Stimulated activated naive CD8-positive, alpha-beta T cell treated with anti-CD3 and anti-CD28 coated beads, Interleukin-15, amount 100 ng/mL, for 72 hours (primary cell): ENCODE data around the gene CDHR3.
A peak's percentile ranks its signal among the peaks of the same experiment; 100 is the strongest.
"Not testable (repeated sequence)": the region's sequence is repeated elsewhere in the genome, so short reads cannot be mapped to it uniquely, and the experiment has no call there.

Experiments
- ATAC-seq: fragments of 150-1000 bp; cut with Tn5 transposase; 2 replicates; pipeline ENCODE4 v1.10.0; 2021; ENCODE audit warnings: mild to moderate bottlenecking, moderate library complexity
- DNase-seq, 2 donors: peaks; one replicate each; pipeline ENCODE4 v3.0.0; 2021 to 2022
- H3K27ac Mint-ChIP-seq, 2 donors: one replicate each; pipeline ENCODE4 v1.8.0; 2022; ENCODE audit warnings: mild to moderate bottlenecking in 2 of 2, mixed read lengths in 2 of 2, moderate library complexity in 2 of 2
- H3K27me3 Mint-ChIP-seq: one replicate; pipeline ENCODE4 v1.8.0; 2022; ENCODE audit warnings: mixed read lengths
- H3K4me1 Mint-ChIP-seq: one replicate; pipeline ENCODE4 v1.8.0; 2022; ENCODE audit warnings: mild to moderate bottlenecking, mixed read lengths
- H3K4me3 Mint-ChIP-seq, 2 donors: one replicate each; pipeline ENCODE4 v1.8.0; 2022; ENCODE audit warnings: mild to moderate bottlenecking in 2 of 2, mixed read lengths in 2 of 2, moderate library complexity in 1 of 2
- H3K9me3 Mint-ChIP-seq, 2 donors: one replicate each; pipeline ENCODE4 v1.8.0; 2022; ENCODE audit warnings: mixed read lengths in 2 of 2

CDHR3 gene

DNA sequence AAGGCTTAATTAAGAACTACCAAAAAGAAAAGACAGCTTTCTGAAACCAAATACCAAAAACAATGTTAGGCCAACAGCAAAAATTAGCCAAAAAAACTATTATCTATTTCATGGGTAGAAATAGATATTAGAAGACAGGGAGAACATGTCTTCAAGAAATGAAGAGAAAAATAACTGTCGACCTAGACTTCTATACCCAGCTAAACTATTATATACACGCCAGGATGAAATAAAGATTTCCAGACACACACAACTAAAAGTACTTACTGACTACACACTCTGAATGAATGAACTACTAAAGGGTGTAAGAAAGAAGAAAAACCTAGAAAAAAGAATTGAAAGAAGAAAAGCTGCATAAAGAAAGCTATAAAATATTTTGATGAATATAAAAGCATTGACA is 11.5 kb upstream of the CDHR3 start:
- DNase-seq (no peak), ATAC-seq (no peak)
- Mint-ChIP-seq H3K27me3 (peaks cover 7% of the 10 kb centered on the region), H3K4me1 (no peaks in the 10 kb centered on the region), H3K27ac (no peak overlapping the region), H3K4me3 (no peak overlapping the region), H3K9me3 (peaks cover 12 to 21% of the 10 kb centered on the region in 2 donors)

DNA sequence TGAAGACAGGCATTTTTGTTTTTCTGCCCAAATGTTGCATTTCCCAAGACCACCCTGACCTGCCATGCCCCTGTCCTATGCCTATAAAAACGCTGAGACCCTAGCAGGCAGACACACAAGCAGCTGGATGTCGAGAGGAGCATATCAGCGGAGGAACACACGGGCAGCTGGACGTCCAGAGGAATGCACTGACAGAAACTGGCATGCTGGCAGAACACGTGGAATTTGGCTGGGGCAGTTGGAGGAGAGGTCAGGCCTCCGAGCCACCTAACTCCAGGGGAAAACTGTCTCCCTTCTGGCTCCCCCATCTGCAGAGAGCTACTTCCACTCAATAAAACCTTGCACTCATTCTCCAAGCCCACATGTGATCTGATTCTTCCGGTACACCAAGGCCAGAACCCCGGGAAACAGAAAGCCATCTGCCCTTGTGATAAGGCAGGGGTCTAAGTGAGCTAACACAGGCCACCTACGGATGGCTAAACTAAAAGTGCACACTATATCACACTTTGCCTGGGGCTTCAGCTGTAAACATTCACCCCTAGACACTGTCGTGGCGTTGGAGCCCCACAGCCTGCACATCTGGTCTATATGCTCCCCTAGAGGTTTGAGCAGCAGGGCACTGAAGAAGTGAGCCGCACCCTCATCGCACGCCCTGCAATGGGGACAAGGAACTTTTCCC is 10.0 kb upstream of the CDHR3 start:
- ATAC-seq (no peak), DNase-seq (no peak)
- Mint-ChIP-seq H3K4me3 (no peak overlapping the region), H3K27me3 (peaks cover 8% of the 10 kb centered on the region), H3K9me3 (peaks cover 12 to 21% of the 10 kb centered on the region in 2 donors), H3K4me1 (no peaks in the 10 kb centered on the region), H3K27ac (no peak overlapping the region)

DNA sequence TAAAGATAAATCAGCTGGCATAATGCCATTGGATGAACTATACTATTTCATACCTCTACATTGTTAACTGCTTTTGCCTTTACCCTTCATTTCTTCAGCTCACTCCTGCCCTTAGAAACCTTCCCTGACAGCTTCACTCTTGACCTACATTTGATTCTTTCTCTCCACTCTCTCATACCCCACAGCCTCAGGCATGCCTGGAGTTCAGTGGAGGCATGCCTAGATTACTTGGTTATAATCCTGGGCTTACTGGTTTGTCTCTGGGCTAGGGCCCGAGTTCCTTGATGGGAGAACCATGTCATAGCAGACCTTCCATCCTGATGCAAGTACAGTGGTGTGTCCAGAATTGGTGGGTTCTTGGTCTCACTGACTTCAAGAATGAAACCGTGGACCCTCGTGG is 8.4 kb upstream of the CDHR3 start:
- Mint-ChIP-seq H3K27ac (no peak overlapping the region), H3K4me1 (no peaks in the 10 kb centered on the region), H3K27me3 (peaks cover 8% of the 10 kb centered on the region), H3K4me3 (no peak overlapping the region), H3K9me3 (peaks cover 12 to 21% of the 10 kb centered on the region in 2 donors)
- ATAC-seq = no peak
- no peak for DNase-seq

DNA sequence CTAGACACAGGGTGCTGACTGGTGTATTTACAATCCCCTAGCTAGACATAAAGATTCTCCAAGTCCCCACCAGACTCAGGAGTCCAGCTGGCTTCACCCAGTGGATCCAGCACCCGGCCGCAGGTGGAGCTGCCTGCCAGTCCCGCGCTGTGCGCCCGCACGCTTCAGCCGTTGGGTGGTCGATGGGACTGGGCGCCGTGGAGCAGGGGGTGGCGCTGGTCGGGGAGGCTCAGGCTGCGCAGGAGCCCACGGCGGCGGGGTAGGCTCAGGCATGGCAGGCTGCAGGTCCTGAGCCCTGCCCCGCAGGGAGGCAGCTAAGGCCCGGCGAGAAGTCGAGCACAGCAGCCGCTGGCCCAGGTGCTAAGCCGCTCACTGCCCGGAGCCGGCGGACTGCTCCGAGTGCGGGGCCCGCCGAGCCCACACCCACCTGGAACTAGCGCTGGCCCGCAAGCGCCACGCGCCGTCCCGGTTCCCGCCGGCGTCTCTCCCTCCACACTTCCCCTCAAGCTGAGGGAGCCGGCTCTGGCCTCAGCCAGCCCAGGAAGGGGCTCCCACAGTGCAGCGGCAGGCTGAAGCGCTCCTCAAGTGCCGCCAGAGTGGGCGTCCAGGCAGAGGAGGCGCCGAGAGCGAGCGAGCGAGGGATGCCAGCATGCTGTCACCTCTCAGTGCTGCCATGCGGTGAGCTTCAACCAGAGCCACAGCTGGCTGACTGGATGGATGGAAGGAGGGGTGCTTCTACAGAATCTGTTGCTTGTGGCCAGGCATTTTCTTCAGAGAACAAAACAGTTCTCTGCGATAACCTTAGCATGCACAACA is 7.2 kb upstream of the CDHR3 start:
- H3K27ac Mint-ChIP-seq, DNase-seq, H3K27me3 Mint-ChIP-seq, ATAC-seq, H3K4me1 Mint-ChIP-seq, H3K4me3 Mint-ChIP-seq: not testable (repeated sequence)
- H3K9me3 Mint-ChIP-seq = peaks cover 12 to 21% of the 10 kb centered on the region in 2 donors

DNA sequence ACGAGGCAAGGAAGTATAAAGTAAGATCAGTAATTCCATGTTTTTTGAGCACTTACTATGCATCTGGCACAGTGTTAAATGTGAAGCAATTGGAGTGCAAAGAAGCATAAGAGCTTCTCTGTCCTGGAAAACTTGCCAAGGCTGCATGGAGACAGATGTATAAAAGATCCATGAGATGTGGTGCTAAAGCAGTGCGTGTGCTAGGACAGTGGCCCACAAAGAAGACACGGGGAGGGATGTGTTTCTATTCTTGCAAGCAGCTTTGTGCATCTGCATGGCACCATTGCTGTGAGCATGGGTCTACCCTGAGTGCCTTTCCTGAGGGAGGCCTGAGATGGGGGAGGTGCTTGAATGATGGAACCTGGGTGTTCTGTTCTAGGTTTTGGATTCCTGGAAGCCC is 5.1 kb upstream of the CDHR3 start:
- no peaks in the 10 kb centered on the region for H3K4me1 Mint-ChIP-seq
- ATAC-seq (no peak), DNase-seq (no peak)
- peaks cover 0 to 4% of the 10 kb centered on the region in 2 donors for H3K9me3 Mint-ChIP-seq
- no peak overlapping the region for H3K27ac Mint-ChIP-seq
- H3K4me3 Mint-ChIP-seq = no peak overlapping the region
- H3K27me3 Mint-ChIP-seq = peaks cover 19% of the 10 kb centered on the region

DNA sequence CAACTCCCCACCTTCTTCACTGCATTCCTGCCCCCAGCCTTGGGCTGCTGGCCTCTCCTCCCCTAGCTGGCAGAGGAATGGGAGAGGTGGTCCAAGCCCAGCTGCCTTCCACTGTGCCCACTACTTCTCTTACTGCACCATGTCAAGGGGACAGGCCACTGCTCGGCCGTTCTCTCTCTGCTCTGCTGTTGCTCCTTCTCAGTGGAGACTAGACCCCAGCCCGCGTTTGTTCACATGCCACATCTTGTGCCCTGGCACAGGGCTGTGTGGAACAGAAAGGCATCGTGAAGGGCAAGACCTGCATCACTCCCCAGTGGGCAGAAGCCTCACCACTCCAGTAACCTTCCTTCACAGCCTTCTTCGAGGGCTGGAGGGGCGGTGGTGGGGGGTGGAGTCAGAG is 711 bp upstream of the CDHR3 start:
- Mint-ChIP-seq H3K4me3 (no peak overlapping the region), H3K27ac (no peak overlapping the region), H3K4me1 (no peaks in the 10 kb centered on the region), H3K27me3 (peaks cover 15% of the 10 kb centered on the region), H3K9me3 (no peaks in the 10 kb centered on the region)
- DNase-seq (no peak), ATAC-seq (no peak)

DNA sequence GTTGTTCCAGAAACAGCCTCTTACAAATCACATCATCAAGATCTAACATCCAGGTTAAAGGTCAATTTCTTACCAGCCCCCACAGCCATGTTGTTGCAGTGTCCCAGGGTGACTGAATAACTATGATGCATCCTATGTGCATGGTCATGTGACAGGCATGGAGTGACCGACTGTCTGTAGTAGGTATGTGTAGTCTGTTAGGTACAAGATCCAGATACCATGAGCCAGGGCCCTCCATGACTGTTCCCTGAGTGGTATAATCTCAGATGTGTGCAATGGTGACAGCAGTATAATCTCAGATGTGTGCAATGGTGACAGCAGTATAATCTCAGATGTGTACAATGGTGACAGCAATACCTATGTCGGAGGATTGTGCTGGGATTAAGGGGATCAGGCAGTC is 8.8 kb downstream of the CDHR3 start:
- H3K4me3 Mint-ChIP-seq = no peak overlapping the region
- H3K4me1 Mint-ChIP-seq = no peaks in the 10 kb centered on the region
- DNase-seq (no peak), ATAC-seq (no peak)
- H3K9me3 Mint-ChIP-seq = no peaks in the 10 kb centered on the region
- H3K27me3 Mint-ChIP-seq = peaks cover 8% of the 10 kb centered on the region
- no peak overlapping the region for H3K27ac Mint-ChIP-seq

DNA sequence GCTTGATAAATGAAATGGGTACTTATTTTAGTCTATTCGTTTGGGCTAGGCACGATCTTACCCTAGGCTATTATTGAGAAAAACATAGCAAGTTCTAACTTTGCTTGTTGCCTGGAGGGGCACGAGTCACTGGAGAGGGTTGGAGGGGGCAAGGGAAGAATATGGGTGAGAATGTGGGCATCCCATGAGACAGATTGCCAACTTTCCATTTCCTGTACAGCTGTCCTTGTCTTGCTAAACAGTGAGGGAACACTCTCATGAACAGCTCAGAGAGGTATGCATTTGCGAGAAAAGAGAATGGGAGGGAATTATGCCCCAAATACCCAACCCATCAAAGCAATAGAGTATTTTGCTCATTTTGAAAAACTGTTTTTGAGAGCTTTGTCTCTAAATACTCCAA is 9.2 kb downstream of the CDHR3 start:
- H3K4me1 Mint-ChIP-seq = no peaks in the 10 kb centered on the region
- ATAC-seq (no peak), DNase-seq (no peak)
- no peak overlapping the region for H3K27ac Mint-ChIP-seq
- H3K4me3 Mint-ChIP-seq = no peak overlapping the region
- H3K9me3 Mint-ChIP-seq = no peaks in the 10 kb centered on the region
- peaks cover 8% of the 10 kb centered on the region for H3K27me3 Mint-ChIP-seq

DNA sequence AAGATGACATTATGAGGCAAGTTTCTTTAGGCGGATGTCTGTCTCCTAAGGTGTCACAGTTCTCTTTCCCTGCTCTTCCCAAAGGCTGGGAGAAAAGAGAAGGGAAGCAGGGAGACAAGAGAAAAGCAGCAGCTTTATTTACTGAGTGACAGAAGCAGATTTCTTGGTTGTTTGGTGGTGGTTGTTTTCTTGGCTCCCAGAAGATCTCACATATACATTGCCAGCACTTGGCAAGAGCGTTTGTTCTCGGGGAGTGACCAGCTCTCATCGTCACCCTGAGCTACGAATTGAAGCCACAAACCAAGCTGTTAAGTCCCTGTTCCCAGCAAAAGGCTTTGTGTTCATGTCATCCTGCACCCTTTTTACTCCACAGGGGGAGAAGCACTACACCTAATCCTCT is 11.4 kb downstream of the CDHR3 start:
- Mint-ChIP-seq H3K4me1 (no peaks in the 10 kb centered on the region), H3K9me3 (no peaks in the 10 kb centered on the region), H3K27ac (peak overlapping the region in 1 of 2 donors; percentile 62), H3K4me3 (no peak overlapping the region), H3K27me3 (peaks cover 8% of the 10 kb centered on the region)
- no peak for DNase-seq
- ATAC-seq = no peak

DNA sequence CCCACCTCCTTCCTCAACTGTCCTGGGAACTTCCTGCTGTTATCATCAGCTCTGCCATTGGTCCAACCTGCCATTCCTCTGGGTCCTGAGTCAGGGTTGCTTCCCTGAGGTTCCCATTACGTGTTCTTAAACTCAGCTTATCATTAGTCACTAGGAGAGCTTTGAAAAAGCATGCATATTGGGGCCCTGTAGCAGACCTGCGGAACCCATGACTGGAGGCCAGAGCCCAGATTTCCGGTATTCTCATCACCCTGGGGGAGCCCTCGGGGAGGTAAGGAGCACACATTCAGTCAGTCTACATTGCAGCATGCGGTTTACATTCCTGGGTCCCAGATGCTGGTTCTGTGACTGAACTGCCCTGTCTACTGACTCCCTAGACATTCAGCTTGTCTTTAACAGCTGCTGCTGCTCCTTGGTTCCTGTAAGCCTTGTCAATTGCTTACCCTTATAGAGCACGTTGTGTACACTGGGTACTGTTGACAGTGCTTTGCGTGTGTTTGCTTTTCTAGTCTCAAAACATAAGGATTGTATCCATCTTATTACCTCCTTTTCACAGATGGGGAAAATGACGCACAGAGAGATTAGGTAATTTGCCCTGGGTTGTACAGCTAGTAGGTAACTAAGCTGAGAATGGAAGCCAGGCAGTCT is 12.8 kb downstream of the CDHR3 start:
- H3K27me3 Mint-ChIP-seq = peaks cover 8% of the 10 kb centered on the region
- peak overlapping the region; percentile 8 to 25 for H3K27ac Mint-ChIP-seq

DNA sequence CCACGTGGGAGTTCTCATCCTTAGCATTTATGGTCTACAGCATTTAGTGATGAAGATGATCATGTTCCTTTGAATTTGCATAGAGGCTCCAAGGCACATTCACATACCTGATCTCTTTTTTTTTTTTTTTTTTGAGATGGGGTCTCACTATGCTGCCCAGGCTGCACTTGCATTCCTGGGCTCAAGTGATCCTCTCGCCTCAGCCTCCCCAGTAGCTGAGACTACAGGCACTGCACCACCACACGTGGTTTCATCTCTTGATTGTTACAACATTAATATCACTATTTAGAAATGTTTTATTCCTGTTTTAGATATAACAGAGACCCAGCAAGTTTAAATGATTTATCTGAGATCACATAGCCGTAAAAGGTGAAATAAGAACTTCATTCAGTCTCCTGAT is 13.8 kb downstream of the CDHR3 start:
- peaks cover 12% of the 10 kb centered on the region for H3K27me3 Mint-ChIP-seq
- H3K4me3 Mint-ChIP-seq = no peak overlapping the region
- no peak for ATAC-seq
- no peaks in the 10 kb centered on the region for H3K4me1 Mint-ChIP-seq
- H3K27ac Mint-ChIP-seq = no peak overlapping the region
- no peaks in the 10 kb centered on the region for H3K9me3 Mint-ChIP-seq
- DNase-seq = no peak

More for the DNA sequence above, 12.8 kb downstream of the CDHR3 start:
- H3K9me3 Mint-ChIP-seq = no peaks in the 10 kb centered on the region
- H3K4me3 Mint-ChIP-seq = no peak overlapping the region
- H3K4me1 Mint-ChIP-seq = no peaks in the 10 kb centered on the region
- DNase-seq = no peak
- no peak for ATAC-seq

DNA sequence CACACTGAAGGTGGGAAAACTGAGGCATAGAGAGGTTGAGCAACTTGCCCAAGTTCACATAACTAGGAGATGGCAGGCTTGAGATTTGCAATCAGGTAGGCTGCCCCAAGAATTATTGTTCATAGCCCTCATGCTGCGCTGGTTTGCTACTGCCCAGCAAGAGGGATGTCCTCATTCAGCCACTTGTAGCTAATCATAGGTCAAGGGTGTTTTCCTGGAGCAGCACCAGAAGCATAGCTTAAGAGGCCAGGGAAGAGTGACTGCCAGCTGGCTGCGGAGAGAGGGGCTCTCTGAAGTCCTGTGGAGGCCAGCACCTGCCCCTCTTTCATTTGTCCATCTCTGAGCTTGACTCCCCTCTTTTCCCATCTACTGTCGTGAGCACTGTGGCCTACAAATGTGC is 15.0 kb downstream of the CDHR3 start:
- Mint-ChIP-seq H3K27ac (no peak overlapping the region), H3K4me3 (no peak overlapping the region), H3K27me3 (peaks cover 19% of the 10 kb centered on the region), H3K9me3 (no peaks in the 10 kb centered on the region), H3K4me1 (no peaks in the 10 kb centered on the region)
- ATAC-seq = no peak
- DNase-seq = no peak

DNA sequence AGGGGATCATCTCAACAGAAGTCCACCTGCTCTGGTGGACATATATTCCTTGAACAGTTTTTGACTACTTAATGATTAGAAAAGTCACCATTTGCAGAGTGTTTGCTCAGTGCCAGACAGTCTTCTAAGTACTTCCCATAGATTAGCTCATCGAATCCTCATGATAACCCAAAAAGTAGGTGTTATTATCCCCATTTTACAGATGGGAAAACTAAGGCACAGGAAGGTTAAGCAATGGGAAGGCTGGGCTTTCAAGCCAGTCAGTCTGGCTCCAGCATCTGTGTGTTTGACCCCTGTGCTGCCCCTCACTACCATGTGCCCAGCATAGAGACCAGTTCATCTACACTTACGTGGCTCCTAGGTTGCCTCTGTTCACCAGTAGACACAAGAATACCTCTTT is 15.9 kb downstream of the CDHR3 start:
- Mint-ChIP-seq H3K4me3 (no peak overlapping the region), H3K27me3 (peaks cover 22% of the 10 kb centered on the region), H3K27ac (no peak overlapping the region), H3K4me1 (no peaks in the 10 kb centered on the region), H3K9me3 (no peaks in the 10 kb centered on the region)
- DNase-seq = no peak
- no peak for ATAC-seq

DNA sequence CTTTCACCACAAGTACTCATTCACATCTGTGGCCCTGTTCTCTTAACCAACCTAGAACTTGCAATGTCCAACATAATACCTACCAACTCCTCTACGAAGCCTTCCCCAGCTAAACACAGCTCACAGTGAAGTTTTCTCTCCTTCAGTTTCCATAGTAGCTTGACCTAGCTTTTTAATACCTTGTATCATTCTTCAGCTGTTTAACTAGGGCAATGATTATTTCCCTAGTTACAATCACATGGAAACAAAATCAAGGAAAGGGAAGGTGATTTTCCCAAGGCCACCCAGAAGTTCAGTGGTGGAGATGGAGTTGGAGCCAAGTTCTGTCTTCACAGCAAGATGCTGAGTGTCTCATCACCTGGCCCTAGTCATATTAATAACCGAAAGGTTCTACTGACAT is 16.3 kb downstream of the CDHR3 start:
- no peak overlapping the region for H3K4me3 Mint-ChIP-seq
- H3K9me3 Mint-ChIP-seq = no peaks in the 10 kb centered on the region
- ATAC-seq (no peak), DNase-seq (no peak)
- H3K27ac Mint-ChIP-seq = no peak overlapping the region
- H3K4me1 Mint-ChIP-seq = no peaks in the 10 kb centered on the region
- H3K27me3 Mint-ChIP-seq = peaks cover 26% of the 10 kb centered on the region

DNA sequence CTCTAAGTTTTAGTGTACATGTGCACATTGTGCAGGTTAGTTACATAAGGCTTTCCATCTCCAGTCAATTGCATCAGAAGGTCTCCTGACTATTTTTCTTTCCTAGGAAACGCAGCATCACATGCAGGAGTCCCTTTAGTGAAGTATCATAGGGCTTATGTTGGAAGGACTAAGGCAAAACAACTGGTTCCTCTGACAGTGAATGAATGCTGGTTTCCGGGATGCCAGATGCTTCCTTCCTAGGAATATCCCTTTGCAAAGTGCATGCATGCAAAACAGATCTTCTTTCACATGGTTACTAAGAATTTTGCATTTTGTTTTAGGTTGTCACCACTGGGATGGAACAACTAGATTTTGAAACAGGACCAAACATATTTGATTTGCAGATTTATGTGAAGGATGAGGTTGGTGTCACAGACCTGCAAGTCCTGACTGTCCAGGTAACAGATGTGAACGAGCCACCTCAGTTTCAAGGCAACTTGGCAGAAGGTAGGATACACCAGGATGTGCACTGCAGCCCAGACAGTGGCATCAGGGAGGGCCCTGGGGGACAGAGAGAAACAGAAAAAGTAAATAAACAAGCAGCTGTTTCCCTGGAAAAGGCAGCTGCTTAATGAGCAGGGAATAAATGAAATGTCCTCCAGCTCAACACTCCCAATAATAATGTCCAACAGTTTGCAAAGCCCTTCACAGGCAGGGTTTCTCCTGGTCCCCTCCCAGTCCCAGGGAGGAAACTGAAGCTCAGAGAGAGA is 17.8 kb downstream of the CDHR3 start:
- H3K4me1 Mint-ChIP-seq = no peaks in the 10 kb centered on the region
- H3K27me3 Mint-ChIP-seq = peaks cover 26% of the 10 kb centered on the region
- ATAC-seq (no peak), DNase-seq (no peak)
- H3K4me3 Mint-ChIP-seq = no peak overlapping the region
- H3K27ac Mint-ChIP-seq = no peak overlapping the region
- no peaks in the 10 kb centered on the region for H3K9me3 Mint-ChIP-seq
